BE2C (cell line): ENCODE data around the gene WBP1L.

Experiments used
- DNase-seq: peaks from one replicate; pipeline ENCODE4 v3.0.0-alpha.2; 2020
- H3K27me3 ChIP-seq: fragments of 250-450 bp; sonication (Bioruptor Pico); 2 replicates; pipeline ENCODE4 v1.5.1; 2020; ENCODE audit warnings: mild to moderate bottlenecking
- H3K36me3 ChIP-seq: fragments of 250-450 bp; sonication (Bioruptor Pico); 2 replicates; pipeline ENCODE4 v1.5.1; 2020; ENCODE audit warnings: mild to moderate bottlenecking
- H3K4me1 ChIP-seq: fragments of 250-450 bp; sonication (Bioruptor Pico); 2 replicates; pipeline ENCODE4 v1.5.1; 2020
- H3K4me3 ChIP-seq: 2 replicates; pipeline ENCODE4 v1.5.1; 2011; ENCODE audit warnings: low read depth, low read length
- H3K9me3 ChIP-seq: fragments of 250-450 bp; sonication (Bioruptor Pico); 2 replicates; pipeline ENCODE4 v1.5.1; 2020
- TF ChIP-seq, protein P1 (sequence below): IDR thresholded peaks from 2 replicates; pipeline ENCODE4 v1.5.1; 2012; ENCODE audit warnings: mild to moderate bottlenecking, low read depth, low read length

Gene WBP1L

DNA sequence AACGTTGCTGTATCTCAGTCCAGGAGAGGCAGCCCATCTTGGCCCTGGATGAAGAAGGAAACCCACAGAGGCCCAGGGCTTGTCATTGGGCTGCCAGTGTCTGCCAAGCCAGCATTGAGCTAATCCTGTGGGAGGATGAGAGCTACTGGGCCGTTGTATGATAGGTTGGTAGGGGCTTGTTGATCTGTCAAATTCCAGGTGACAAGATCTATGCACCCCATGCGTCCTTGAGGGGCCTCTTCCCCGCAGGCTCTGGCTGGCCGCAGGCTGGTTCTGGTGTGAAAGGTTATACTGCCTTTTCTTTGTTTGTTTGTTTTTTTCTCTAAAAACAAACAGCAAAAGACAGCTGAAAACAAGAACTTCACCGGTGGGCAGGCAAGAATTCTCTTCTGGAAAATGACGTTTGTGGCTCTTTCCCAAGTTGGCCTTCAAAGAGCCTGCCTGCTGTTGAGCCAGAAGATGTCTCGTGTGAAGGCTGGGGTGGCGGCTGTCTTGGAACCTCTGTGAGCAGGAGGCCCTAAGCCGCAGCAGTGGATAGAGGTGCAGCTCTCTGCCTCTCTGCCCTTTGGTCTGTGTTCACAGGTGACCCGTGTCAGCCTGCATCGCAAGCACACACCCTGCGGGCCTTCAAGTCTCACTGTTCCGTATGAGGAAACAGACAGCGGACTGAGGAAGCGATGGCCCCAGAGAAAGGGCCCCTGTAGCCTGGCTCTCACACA is 70.1 kb downstream of the WBP1L start:
- H3K4me1 ChIP-seq, result peaks cover 15% of the 10 kb centered on the region
- DNase-seq, result no peak
- peaks cover 8% of the 10 kb centered on the region for H3K36me3 ChIP-seq
- TF ChIP-seq, protein P1, sequence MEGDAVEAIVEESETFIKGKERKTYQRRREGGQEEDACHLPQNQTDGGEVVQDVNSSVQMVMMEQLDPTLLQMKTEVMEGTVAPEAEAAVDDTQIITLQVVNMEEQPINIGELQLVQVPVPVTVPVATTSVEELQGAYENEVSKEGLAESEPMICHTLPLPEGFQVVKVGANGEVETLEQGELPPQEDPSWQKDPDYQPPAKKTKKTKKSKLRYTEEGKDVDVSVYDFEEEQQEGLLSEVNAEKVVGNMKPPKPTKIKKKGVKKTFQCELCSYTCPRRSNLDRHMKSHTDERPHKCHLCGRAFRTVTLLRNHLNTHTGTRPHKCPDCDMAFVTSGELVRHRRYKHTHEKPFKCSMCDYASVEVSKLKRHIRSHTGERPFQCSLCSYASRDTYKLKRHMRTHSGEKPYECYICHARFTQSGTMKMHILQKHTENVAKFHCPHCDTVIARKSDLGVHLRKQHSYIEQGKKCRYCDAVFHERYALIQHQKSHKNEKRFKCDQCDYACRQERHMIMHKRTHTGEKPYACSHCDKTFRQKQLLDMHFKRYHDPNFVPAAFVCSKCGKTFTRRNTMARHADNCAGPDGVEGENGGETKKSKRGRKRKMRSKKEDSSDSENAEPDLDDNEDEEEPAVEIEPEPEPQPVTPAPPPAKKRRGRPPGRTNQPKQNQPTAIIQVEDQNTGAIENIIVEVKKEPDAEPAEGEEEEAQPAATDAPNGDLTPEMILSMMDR, result no peak
- H3K4me3 ChIP-seq, result no peak overlapping the region
- H3K27me3 ChIP-seq, result no peaks in the 10 kb centered on the region
- H3K9me3 ChIP-seq, result no peaks in the 10 kb centered on the region

DNA sequence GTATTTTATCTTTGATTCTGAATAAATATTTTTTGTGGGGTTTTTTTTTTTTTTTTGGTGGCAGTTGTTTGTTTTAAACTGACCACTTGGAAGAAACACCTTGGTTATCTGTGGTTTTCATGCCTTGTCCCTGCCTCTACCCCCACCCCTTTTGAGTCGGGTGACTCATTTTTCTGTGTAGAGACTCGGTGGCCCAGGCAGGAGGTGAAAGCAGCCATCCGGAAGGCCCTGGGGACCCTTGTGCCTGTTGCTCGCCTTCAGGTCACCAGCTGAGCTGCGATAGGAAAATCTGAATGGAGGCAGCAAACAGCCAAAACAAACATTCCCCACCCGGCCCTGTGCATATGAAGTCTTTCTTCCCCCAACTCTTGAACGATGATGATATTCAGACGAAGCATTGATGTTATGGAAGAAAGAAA is 70.7 kb downstream of the WBP1L start:
- TF ChIP-seq, protein P1, result no peak

DNA sequence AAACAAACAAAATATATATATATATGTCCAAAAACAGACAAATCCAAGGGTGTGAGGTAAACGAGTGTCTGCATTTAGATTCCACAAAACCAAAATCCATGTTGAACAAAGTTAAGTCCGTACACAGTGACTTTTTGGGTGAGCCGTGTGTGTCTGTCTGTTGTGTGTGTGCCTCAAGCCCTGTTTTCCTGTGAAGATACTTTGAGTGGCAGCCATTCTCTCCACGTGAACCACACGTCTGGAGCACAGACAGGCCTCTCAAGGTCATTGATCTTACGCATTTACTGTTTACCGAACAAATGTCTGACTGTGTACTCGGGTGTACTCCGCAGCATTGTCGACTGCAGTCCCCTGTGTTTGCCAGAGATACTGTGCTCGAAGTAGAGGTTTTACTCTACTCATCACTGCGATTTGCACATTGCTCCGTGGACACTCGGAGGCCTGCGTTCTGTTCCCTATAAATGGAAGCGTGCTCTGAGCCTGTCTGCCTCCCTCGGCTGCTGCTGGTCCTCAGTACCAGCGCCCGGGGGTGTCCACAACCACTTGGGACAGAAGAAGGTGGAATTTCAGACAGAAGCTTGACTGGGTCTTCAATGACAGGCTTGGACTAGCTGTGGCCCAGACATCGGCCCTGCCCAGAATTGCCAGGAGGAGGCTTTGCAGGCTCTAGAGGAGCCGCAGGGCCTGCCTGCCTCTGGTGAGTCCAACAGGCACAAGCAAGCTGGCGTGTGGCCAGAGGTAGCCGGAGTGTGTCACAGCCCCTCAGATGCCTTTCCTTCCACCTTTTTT is 71.3 kb downstream of the WBP1L start:
- Histone ChIP-seq H3K9me3 (no peaks in the 10 kb centered on the region), H3K4me1 (peaks cover 15% of the 10 kb centered on the region), H3K36me3 (peaks cover 8% of the 10 kb centered on the region), H3K27me3 (no peaks in the 10 kb centered on the region), H3K4me3 (no peak overlapping the region)
- DNase-seq, result peak; percentile 89
- TF ChIP-seq, protein P1, result peak; percentile 27

More for the DNA sequence above, 70.7 kb downstream of the WBP1L start:
- Histone ChIP-seq H3K4me3 (no peak overlapping the region), H3K27me3 (no peaks in the 10 kb centered on the region), H3K4me1 (peaks cover 15% of the 10 kb centered on the region), H3K9me3 (no peaks in the 10 kb centered on the region), H3K36me3 (peaks cover 8% of the 10 kb centered on the region)
- peak; percentile 39 for DNase-seq

DNA sequence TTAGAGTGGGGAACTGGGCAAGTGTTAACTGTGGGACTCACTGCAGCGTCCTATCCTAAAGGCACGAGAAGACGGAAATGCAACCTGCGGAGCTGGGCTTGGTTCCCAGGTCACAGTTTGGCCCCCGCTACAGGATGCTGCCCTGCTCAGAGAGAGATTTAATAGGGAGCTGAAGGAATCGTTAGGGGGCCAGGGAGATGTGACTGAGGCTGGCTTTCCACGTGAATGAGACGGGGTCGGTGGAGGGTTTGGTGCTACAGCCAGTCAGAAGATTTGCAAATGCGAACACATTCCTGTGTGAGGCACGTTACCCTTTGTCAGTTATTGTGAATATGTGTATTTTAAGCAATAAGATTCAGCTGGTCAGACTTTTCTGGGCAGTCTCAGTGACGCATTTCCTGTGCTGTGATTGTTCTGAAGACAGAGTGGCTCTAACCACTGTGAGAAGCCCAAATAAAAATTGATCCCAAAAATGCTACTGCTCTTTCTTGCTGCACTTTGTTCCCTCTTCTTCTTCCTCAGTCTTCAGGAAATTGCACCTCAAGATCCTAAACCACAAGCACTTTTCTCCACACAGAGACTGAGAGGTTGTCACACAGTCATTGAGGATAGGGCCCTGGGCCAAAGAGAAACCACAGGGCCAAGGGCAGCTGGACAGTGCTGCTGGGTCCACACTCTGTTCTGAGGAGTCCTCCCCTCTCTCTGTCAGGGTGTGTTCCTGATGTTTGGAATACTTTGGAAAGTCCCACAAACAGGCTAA is 72.2 kb downstream of the WBP1L start:
- no peak overlapping the region for H3K4me3 ChIP-seq
- H3K27me3 ChIP-seq, result no peaks in the 10 kb centered on the region
- no peaks in the 10 kb centered on the region for H3K9me3 ChIP-seq
- peaks cover 15% of the 10 kb centered on the region for H3K4me1 ChIP-seq
- H3K36me3 ChIP-seq, result peaks cover 8% of the 10 kb centered on the region
- TF ChIP-seq, protein P1, result no peak
- no peak for DNase-seq

DNA sequence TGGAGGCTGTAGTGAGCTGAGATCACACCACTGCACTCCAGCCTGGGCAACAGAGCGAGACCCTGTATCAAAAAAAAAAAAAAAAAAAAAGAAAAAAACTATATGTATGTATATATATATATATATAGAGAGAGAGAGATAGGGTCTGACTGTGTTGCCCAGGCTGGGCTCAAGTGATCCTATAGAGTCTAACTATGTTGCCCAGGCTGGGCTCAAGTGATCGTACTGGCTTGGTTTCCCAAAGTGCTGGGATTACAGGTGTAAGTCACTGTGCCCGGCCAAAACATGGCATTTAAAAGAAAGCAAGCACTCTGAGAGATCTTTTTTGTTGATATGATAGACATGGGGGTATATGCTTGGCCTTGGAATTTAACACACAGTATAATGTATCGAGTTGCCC is 73.4 kb downstream of the WBP1L start:
- no peaks in the 10 kb centered on the region; the same call in 1 of the 2 replicates for H3K36me3 ChIP-seq
- no peaks in the 10 kb centered on the region for H3K27me3 ChIP-seq
- no peak for DNase-seq
- H3K9me3 ChIP-seq, result no peaks in the 10 kb centered on the region
- H3K4me3 ChIP-seq, result no peak overlapping the region
- H3K4me1 ChIP-seq, result peaks cover 15% of the 10 kb centered on the region
- TF ChIP-seq, protein P1, result no peak
